ENCODE results near the gene LYZL6. TPM values are rescaled to one million over a fixed set of nuclear protein-coding genes. Genes with fewer than 3 reads are reported as not detected.

LYZL6 gene
- total RNA-seq, 4 donors from 2014 or later, result not detected

DNA sequence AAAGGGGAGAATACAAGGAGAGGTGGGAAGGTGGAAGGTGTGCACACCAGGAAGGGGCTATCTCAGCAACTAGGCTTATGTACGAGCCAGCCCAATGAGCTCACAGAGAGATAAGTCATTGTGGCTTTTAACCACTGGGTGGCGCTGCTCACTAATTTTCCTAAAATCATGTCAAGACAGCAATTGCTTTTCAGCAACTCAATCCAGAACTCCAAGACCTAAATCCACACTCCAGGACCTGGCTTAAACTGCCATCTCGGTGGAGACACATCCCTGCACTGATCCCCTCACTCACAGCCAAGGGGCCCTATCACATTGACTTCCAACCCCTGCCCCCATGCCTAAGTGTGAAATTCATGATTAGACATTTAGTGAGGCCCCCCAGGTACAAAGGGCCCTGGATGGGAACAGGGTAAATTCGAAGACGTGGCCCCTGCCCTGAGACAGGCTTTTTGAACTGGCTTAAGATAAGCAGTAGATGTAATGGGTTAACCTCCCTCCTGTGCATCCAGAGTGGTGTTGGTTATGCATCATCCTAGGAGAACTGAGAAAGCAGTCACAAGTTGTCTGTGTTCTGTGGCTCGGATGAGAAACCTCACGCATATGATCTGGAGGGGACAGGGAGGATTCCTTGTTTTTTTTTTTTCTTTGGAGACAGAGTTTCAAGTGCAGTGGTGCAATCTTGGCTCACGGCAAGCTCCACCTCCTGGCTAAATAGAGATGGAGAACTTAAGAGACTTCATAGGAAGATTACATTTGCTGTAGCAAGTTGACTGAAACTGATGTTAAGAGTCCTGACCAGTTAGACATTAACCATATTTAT, 26.3 kb upstream of the LYZL6 start:
- 40 to 47% methylated on average over 8 of the region's 8 CpGs for WGBS, 2 donors
- Histone ChIP-seq H3K4me3 (replicated peaks in 1 of 3) (no peak overlapping the region), H3K9me3 (no peaks in the 10 kb centered on the region), H3K27me3 (no peaks in the 10 kb centered on the region), H3K36me3 (no peaks in the 10 kb centered on the region), H3K27ac (no peak overlapping the region), H3K4me1 (no peaks in the 10 kb centered on the region)
- TF ChIP-seq POLR2A (IDR thresholded peaks at IDR 0.05), result no peak
- TF ChIP-seq, protein P1, sequence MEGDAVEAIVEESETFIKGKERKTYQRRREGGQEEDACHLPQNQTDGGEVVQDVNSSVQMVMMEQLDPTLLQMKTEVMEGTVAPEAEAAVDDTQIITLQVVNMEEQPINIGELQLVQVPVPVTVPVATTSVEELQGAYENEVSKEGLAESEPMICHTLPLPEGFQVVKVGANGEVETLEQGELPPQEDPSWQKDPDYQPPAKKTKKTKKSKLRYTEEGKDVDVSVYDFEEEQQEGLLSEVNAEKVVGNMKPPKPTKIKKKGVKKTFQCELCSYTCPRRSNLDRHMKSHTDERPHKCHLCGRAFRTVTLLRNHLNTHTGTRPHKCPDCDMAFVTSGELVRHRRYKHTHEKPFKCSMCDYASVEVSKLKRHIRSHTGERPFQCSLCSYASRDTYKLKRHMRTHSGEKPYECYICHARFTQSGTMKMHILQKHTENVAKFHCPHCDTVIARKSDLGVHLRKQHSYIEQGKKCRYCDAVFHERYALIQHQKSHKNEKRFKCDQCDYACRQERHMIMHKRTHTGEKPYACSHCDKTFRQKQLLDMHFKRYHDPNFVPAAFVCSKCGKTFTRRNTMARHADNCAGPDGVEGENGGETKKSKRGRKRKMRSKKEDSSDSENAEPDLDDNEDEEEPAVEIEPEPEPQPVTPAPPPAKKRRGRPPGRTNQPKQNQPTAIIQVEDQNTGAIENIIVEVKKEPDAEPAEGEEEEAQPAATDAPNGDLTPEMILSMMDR (IDR thresholded peaks at IDR 0.05), result peak; percentile 71 to 82 (median 78)
- intact Hi-C loops (cut with DNase I), result loop anchor here (5.0 kb wide), 2 partner anchors 103 to 178 kb away; no protein-coding TSS in a partner anchor
- DNase-seq, result peak; percentile 73 to 81

GRCh38 chr17:35968520-35969054, 25.1 kb upstream of the LYZL6 start:
- Histone ChIP-seq H3K36me3 (no peaks in the 10 kb centered on the region), H3K27me3 (no peaks in the 10 kb centered on the region), H3K27ac (no peak overlapping the region), H3K4me3 (replicated peaks in 1 of 3) (no peak overlapping the region), H3K9me3 (no peaks in the 10 kb centered on the region), H3K4me1 (no peaks in the 10 kb centered on the region)
- 81 to 89% methylated on average over 10 of the region's 10 CpGs for WGBS, 2 donors
- intact Hi-C loops (cut with DNase I), result no loop called here
- DNase-seq, result no peak
- TF ChIP-seq, protein P1 (IDR thresholded peaks at IDR 0.05), result no peak
- no peak for TF ChIP-seq POLR2A (IDR thresholded peaks at IDR 0.05)

GRCh38 chr17:35965272-35965671, 21.8 kb upstream of the LYZL6 start:
- intact Hi-C loops (cut with DNase I), result no loop called here
- WGBS, 2 donors, result 91 to 94% methylated on average over 7 of the region's 7 CpGs

GRCh38 chr17:35963663-35964062, 20.1 kb upstream of the LYZL6 start:
- no peaks in the 10 kb centered on the region for H3K36me3 ChIP-seq
- no peak for DNase-seq
- intact Hi-C loops (cut with DNase I), result no loop called here
- TF ChIP-seq POLR2A (IDR thresholded peaks at IDR 0.05), result no peak
- TF ChIP-seq, protein P1 (IDR thresholded peaks at IDR 0.05), result no peak
- H3K9me3 ChIP-seq, result no peaks in the 10 kb centered on the region
- H3K4me1 ChIP-seq, result no peaks in the 10 kb centered on the region
- no peak overlapping the region for H3K4me3 ChIP-seq (replicated peaks in 1 of 3)
- no peaks in the 10 kb centered on the region for H3K27me3 ChIP-seq
- no peak overlapping the region for H3K27ac ChIP-seq
- WGBS, 2 donors, result 79 to 85% methylated on average over 6 of the region's 6 CpGs

More at GRCh38 chr17:35965272-35965671, 21.8 kb upstream of the LYZL6 start:
- H3K36me3 ChIP-seq, result no peaks in the 10 kb centered on the region
- no peaks in the 10 kb centered on the region for H3K27me3 ChIP-seq
- TF ChIP-seq, protein P1 (IDR thresholded peaks at IDR 0.05), result no peak
- TF ChIP-seq POLR2A (IDR thresholded peaks at IDR 0.05), result no peak
- H3K9me3 ChIP-seq, result no peaks in the 10 kb centered on the region
- no peak overlapping the region for H3K4me3 ChIP-seq (replicated peaks in 1 of 3)
- H3K27ac ChIP-seq, result no peak overlapping the region
- H3K4me1 ChIP-seq, result no peaks in the 10 kb centered on the region
- no peak for DNase-seq

DNA sequence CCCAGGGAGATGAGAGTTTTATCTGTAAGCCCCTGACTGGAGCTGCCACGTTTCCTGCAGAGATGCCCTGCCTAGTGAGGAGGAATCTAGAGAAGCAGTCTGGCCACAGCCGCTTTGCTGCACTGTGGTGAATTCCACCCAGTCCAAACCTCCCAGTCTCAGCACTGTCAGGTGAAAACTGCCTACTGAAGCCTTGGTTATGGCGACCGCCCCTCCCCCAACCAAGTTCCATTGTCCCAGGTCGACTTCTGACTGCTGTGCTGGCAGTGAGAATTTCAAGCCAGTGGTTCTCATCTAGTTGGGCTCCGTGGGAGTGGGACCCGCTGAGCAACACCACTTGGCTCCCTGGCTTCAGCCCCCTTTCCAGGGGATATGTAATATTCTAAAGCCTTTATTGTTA, 10.2 kb upstream of the LYZL6 start:
- WGBS, 2 donors, result 54% methylated on average over 6 to 7 of the region's 7 CpGs

More for the DNA sequence above, 10.2 kb upstream of the LYZL6 start:
- intact Hi-C loops (cut with DNase I), result no loop called here
- Histone ChIP-seq H3K9me3 (no peaks in the 10 kb centered on the region), H3K4me1 (no peaks in the 10 kb centered on the region), H3K27me3 (no peaks in the 10 kb centered on the region), H3K36me3 (no peaks in the 10 kb centered on the region), H3K4me3 (replicated peaks in 1 of 3) (no peak overlapping the region), H3K27ac (no peak overlapping the region)
- DNase-seq, result no peak
- TF ChIP-seq, protein P1 (IDR thresholded peaks at IDR 0.05), result no peak
- no peak for TF ChIP-seq POLR2A (IDR thresholded peaks at IDR 0.05)

Data from thyroid gland (tissue), 4 donors.